GM12878 (cell line): Measurements from ENCODE around the gene KARS1. TPM values are rescaled to one million over a fixed set of nuclear protein-coding genes. Genes with fewer than 3 reads are reported as not detected.
"Not testable (repeated sequence)": the region's sequence is repeated elsewhere in the genome, so short reads cannot be mapped to it uniquely, and the experiment has no call there.

ENCODE experiments used
- ATAC-seq: fragments of 200-7000 bp; cut with Tn5 transposase; 3 replicates; pipeline ENCODE4 v1.9.1; 2020; ENCODE audit warnings: mild to moderate bottlenecking, moderate library complexity
- BruUV-seq: library from RNA; stranded (reverse); fragments of 400-500 nt; replicated peaks from 2 replicates; lab custom pipeline; 2021; lab: Mats Ljungman, UMichigan
- CTCF ChIA-PET: fragments of 300-600 bp; sonication (Branson Sonifier 250); formaldehyde crosslinking; extraction: SDS; loops from one replicate; lab custom pipeline; 2021; ENCODE audit warnings: inconsistent platforms; lab: Yijun Ruan, JAX
- POLR2A ChIA-PET: fragments of 350-600 bp; formaldehyde crosslinking; extraction: SDS; loops from one replicate; lab custom pipeline; 2021; ENCODE audit warnings: inconsistent platforms; lab: Charles Lee
- RAD21 ChIA-PET: fragments of 300-600 bp; sonication (Branson Sonifier 250); formaldehyde crosslinking; loops from one replicate; lab custom pipeline; 2023; ENCODE audit warnings: antibody characterized with exemption; ENCODE audit not compliant: unreplicated experiment; lab: Charles Lee
- SMC1A ChIA-PET: fragments of 300-600 bp; sonication (Branson Sonifier 250); formaldehyde crosslinking; loops from one replicate; lab custom pipeline; 2023; ENCODE audit not compliant: unreplicated experiment, uncharacterized antibody; lab: Charles Lee
- DNase-seq: peaks from one replicate; pipeline ENCODE4 v3.0.0-alpha.2; 2011; ENCODE audit warnings: low read depth, low spot score
- FAIRE-seq: peaks from 3 replicates; lab custom pipeline; 2011; peaks lifted over from hg19 to GRCh38; lab: Jason Lieb, UNC
- H2AFZ ChIP-seq: 2 replicates; pipeline ENCODE4 v1.6.0; 2011; ENCODE audit warnings: low read depth, low read length, control low read depth; ENCODE audit not compliant: control insufficient read depth
- H3K27ac ChIP-seq: 2 replicates; pipeline ENCODE4 v1.5.1; 2011; ENCODE audit warnings: control low read depth; ENCODE audit not compliant: control insufficient read depth, insufficient read depth
- H3K27me3 ChIP-seq, 2 experiments: replicated peaks in 1 of 2; 2 replicates each; pipeline versions ENCODE4 v1.6.0 to v1.6.1; 2011; ENCODE audit warnings: low read length in 1 of 2; ENCODE audit not compliant: control insufficient read depth in 2 of 2, insufficient read depth in 2 of 2
- H3K36me3 ChIP-seq, 2 experiments: 2 replicates each; pipeline ENCODE4 v1.5.1; 2011; ENCODE audit warnings: low read length in 1 of 2; ENCODE audit not compliant: control insufficient read depth in 2 of 2, insufficient read depth in 2 of 2
- H3K4me1 ChIP-seq: 2 replicates; pipeline ENCODE4 v1.6.1; 2011; ENCODE audit warnings: mild to moderate bottlenecking, low read length, moderate library complexity, mixed read lengths; ENCODE audit not compliant: control insufficient read depth, insufficient read depth
- H3K4me2 ChIP-seq: 2 replicates; pipeline ENCODE4 v1.6.0; 2011; ENCODE audit warnings: control low read depth; ENCODE audit not compliant: control insufficient read depth, insufficient read depth
- H3K4me3 ChIP-seq: fragments of 200-600 bp; sonication (generic); 2 replicates; pipeline ENCODE4 v1.5.1; 2016
- H3K79me2 ChIP-seq: 2 replicates; pipeline ENCODE4 v1.6.0; 2011; ENCODE audit warnings: low read length; ENCODE audit not compliant: control insufficient read depth, insufficient read depth
- H3K9ac ChIP-seq: 2 replicates; pipeline ENCODE4 v1.8.0; 2011; ENCODE audit warnings: low read length, control low read depth, mixed read lengths; ENCODE audit not compliant: control insufficient read depth, insufficient read depth
- H3K9me3 ChIP-seq: replicated peaks from 3 replicates; pipeline ENCODE4 v1.5.1; 2011; ENCODE audit warnings: mild to moderate bottlenecking, low read length; ENCODE audit not compliant: control insufficient read depth, insufficient read depth
- H4K20me1 ChIP-seq: 2 replicates; pipeline ENCODE4 v1.6.0; 2011; ENCODE audit not compliant: control insufficient read depth, insufficient read depth
- BACH1 ChIP-seq: fragments of 450-650 bp; IDR thresholded peaks from 2 replicates; pipeline ENCODE4 v1.6.1; 2017; ENCODE audit warnings: mild to moderate bottlenecking, borderline replicate concordance
- BCL3 ChIP-seq: IDR thresholded peaks from 2 replicates; pipeline ENCODE4 v1.6.1; 2011; ENCODE audit warnings: borderline replicate concordance, low read depth, mild to moderate bottlenecking, moderate library complexity, low read length; ENCODE audit not compliant: insufficient read depth, poor library complexity, severe bottlenecking
- CREM ChIP-seq: IDR thresholded peaks from 2 replicates; pipeline ENCODE4 v1.6.1; 2014; ENCODE audit warnings: antibody characterized with exemption, low read depth
- MEF2B ChIP-seq: fragments of 450-650 bp; IDR thresholded peaks from 2 replicates; pipeline ENCODE4 v1.6.1; 2018; ENCODE audit warnings: mild to moderate bottlenecking, moderate library complexity; ENCODE audit not compliant: partially characterized antibody, poor library complexity, severe bottlenecking
- WGBS: methylation state at CpG from one replicate; pipeline ENCODE4 v1.1.6; 2016; ENCODE audit warnings: low lambda C conversion rate; ENCODE audit not compliant: insufficient replicate concordance, insufficient coverage; ENCODE audit errors: missing lambda C conversion rate; 5-methylcytosine and 5-hydroxymethylcytosine counted together
- in situ Hi-C: fragments of 300-500 bp; cut with MboI; formaldehyde crosslinking; loops from 9 replicates; pipeline ENCODE4 v1.14.3; 2018; ENCODE audit warnings: mixed read lengths
- intact Hi-C: fragments of 100-400 bp; cut with micrococcal nuclease; formaldehyde crosslinking; loops from one replicate; pipeline ENCODE4 v1.14.2; 2022; ENCODE audit not compliant: unreplicated experiment
- polyA plus RNA-seq, 11 experiments: library from polyadenylated mRNA; depleted of rRNA in 4 of 11; unstranded in 6 of 11; stranded (reverse) in 5 of 11; fragments of >200 nt; fragmentation: Nextera tagmentation in 4 of 11; fragmentation: Illumina TruSeq in 1 of 11; extraction: Ambion mirVana in 4 of 11; extraction: Trizol in 1 of 11; gene quantifications; 1 replicate in 1 of 11; 2 replicates in 10 of 11; pipeline versions ENCODE4 v1.2.1 to v1.2.3, GENCODE V29; 2011 to 2016; ENCODE audit warnings: inconsistent platforms in 2 of 11, missing spikeins in 2 of 11, low read depth in 1 of 11
- total RNA-seq, 4 experiments: library from RNA; depleted of rRNA in 3 of 4; stranded (reverse); fragments of >200 nt in 3 of 4; fragmentation: Illumina TruSeq in 1 of 4; extraction: Trizol in 1 of 4; gene quantifications; 2 replicates each; pipeline versions ENCODE4 v1.2.1 to v1.2.3, GENCODE V29; 2013 to 2021

KARS1 gene
- total and polyA plus RNA-seq, 10 of the 15 experiments (the other 5 are each of a cell fraction or from before 2014, with no cell fraction given), result 187 to 312 (median 211) TPM

GRCh38 chr16:75593308-75593707 is 54.2 kb downstream of the KARS1 start:
- Histone ChIP-seq H3K27me3 (no peaks in the 10 kb centered on the region), H4K20me1 (no peaks in the 10 kb centered on the region), H3K79me2 (no peaks in the 10 kb centered on the region)
- CTCF ChIA-PET, result no interaction called here
- TF ChIP-seq MEF2B, result no peak
- TF ChIP-seq CREM, result no peak
- TF ChIP-seq BACH1, result no peak
- TF ChIP-seq BCL3, result peak; percentile 51
- TF ChIP-seq, all 136 proteins: peak for 1
- SMC1A ChIA-PET, result no interaction called here
- Histone ChIP-seq H3K27ac (no peak overlapping the region), H3K4me3 (no peak overlapping the region), H3K36me3 (peaks cover 0 to 10% of the 10 kb centered on the region in 2 experiments; a peak in 3 of 4 replicates), H2AFZ (no peak overlapping the region), H3K4me1 (no peaks in the 10 kb centered on the region), H3K4me2 (no peak overlapping the region), H3K9me3 (no peaks in the 10 kb centered on the region), H3K9ac (no peak overlapping the region)
- intact Hi-C loops (no loop called here), in situ Hi-C loops (no loop called here)
- DNase-seq, result no peak
- no peak for FAIRE-seq
- WGBS, result 99% methylated on average over 6 of the region's 6 CpGs
- no TSS peak for BruUV-seq
- POLR2A ChIA-PET, result no interaction called here
- ATAC-seq, result no peak
- RAD21 ChIA-PET, result no interaction called here

GRCh38 chr16:75591927-75592326 is 55.5 kb downstream of the KARS1 start:
- FAIRE-seq, DNase-seq, H2AFZ ChIP-seq, intact Hi-C loops, in situ Hi-C loops, H3K36me3 ChIP-seq, H3K4me3 ChIP-seq, H3K4me2 ChIP-seq, H3K4me1 ChIP-seq, H4K20me1 ChIP-seq, H3K27me3 ChIP-seq, CTCF ChIA-PET, RAD21 ChIA-PET, POLR2A ChIA-PET, H3K9ac ChIP-seq, H3K79me2 ChIP-seq, H3K27ac ChIP-seq, BruUV-seq, ATAC-seq, H3K9me3 ChIP-seq: not testable (repeated sequence)
- SMC1A ChIA-PET, result interaction anchor here (0.6 kb wide), 1 partner anchor 17 kb away, joined by 3 read pairs; no protein-coding TSS in a partner anchor
- 97% methylated on average over 7 of the region's 9 CpGs for WGBS
